Osteoblast (primary cell): ENCODE results near the gene ASPHD2. TPM values are rescaled to one million over a fixed set of nuclear protein-coding genes. Genes with fewer than 3 reads are reported as not detected.

Source experiments
- DNase-seq: peaks from one replicate; pipeline ENCODE4 v3.0.0; 2011; ENCODE audit warnings: low spot score, mixed read lengths; ENCODE audit not compliant: insufficient read length; ENCODE audit errors: missing footprints
- H2AFZ ChIP-seq: 2 replicates; pipeline ENCODE4 v1.6.0; 2011; ENCODE audit warnings: mild to moderate bottlenecking, low read length
- H3K27ac ChIP-seq: 2 replicates; pipeline ENCODE4 v1.5.1; 2011; ENCODE audit warnings: mild to moderate bottlenecking, low read depth, low read length, moderate library complexity
- H3K27me3 ChIP-seq: 2 replicates; pipeline ENCODE4 v1.6.0; 2012; ENCODE audit warnings: mild to moderate bottlenecking, control low read depth, inconsistent platforms, low read length, moderate library complexity; ENCODE audit not compliant: insufficient read depth
- H3K36me3 ChIP-seq: 2 replicates; pipeline ENCODE4 v1.5.1; 2011; ENCODE audit warnings: mild to moderate bottlenecking, low read length, control low read depth, moderate library complexity; ENCODE audit not compliant: insufficient read depth
- H3K4me1 ChIP-seq: 2 replicates; pipeline ENCODE4 v1.5.1; 2011; ENCODE audit warnings: mild to moderate bottlenecking, low read length, control low read depth, moderate library complexity; ENCODE audit not compliant: insufficient read depth
- H3K4me2 ChIP-seq: 2 replicates; pipeline ENCODE4 v1.6.0; 2011; ENCODE audit warnings: mild to moderate bottlenecking, low read length; ENCODE audit not compliant: insufficient read depth
- H3K4me3 ChIP-seq: fragments of 200-600 bp; sonication (generic); 3 replicates; pipeline ENCODE4 v1.5.1; 2012; ENCODE audit warnings: mild to moderate bottlenecking, low read length, inconsistent platforms; ENCODE audit not compliant: insufficient read depth
- H3K79me2 ChIP-seq: 2 replicates; pipeline ENCODE4 v1.6.0; 2012; ENCODE audit warnings: mild to moderate bottlenecking, low read length, control low read depth, inconsistent platforms; ENCODE audit not compliant: insufficient read depth
- H3K9me3 ChIP-seq: 2 replicates; pipeline ENCODE4 v1.5.1; 2011; ENCODE audit warnings: low read depth, low read length, control low read depth
- H4K20me1 ChIP-seq: 2 replicates; pipeline ENCODE4 v1.6.0; 2012; ENCODE audit warnings: mild to moderate bottlenecking, low read length, control low read depth; ENCODE audit not compliant: insufficient read depth
- CTCF ChIP-seq: IDR thresholded peaks from 2 replicates; pipeline ENCODE4 v1.5.1; 2011; ENCODE audit warnings: mild to moderate bottlenecking, low read depth, low read length, moderate library complexity; ENCODE audit errors: extremely low read depth
- total RNA-seq: library from RNA; depleted of rRNA; stranded (reverse); fragments of >200 nt; gene quantifications from 2 replicates; pipeline ENCODE4 v1.2.3, GENCODE V29; 2012

The ASPHD2 gene
- total RNA-seq, 1 donor, result 6.2 TPM

DNA sequence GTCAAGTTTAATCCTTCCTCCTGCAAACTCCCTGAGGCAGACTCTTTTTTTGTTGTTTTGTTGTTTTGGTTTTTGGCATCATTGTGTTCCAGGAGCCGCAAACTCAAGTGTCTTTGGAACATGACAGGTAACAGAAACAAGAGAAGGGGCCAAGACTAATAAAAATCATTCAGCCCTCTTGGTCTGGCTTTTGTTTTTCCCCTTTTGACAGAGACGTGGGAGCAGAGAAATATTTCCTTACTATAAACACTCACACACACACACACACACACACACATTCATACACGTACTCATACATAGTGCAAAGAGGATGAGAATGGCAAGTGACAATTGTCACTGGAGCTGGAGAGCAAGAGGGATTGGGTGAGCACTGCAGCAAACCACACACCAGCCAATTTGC, 10.4 kb upstream of the ASPHD2 start:
- Histone ChIP-seq H3K4me3 (no peak overlapping the region), H3K4me2 (no peak overlapping the region), H2AFZ (no peak overlapping the region), H3K9me3 (peaks cover 8% of the 10 kb centered on the region), H3K27me3 (peaks cover 30% of the 10 kb centered on the region), H4K20me1 (no peaks in the 10 kb centered on the region), H3K36me3 (no peaks in the 10 kb centered on the region), H3K4me1 (peaks cover 12% of the 10 kb centered on the region), H3K79me2 (no peaks in the 10 kb centered on the region), H3K27ac (no peak overlapping the region)
- TF ChIP-seq CTCF, result no peak
- no peak for DNase-seq

DNA sequence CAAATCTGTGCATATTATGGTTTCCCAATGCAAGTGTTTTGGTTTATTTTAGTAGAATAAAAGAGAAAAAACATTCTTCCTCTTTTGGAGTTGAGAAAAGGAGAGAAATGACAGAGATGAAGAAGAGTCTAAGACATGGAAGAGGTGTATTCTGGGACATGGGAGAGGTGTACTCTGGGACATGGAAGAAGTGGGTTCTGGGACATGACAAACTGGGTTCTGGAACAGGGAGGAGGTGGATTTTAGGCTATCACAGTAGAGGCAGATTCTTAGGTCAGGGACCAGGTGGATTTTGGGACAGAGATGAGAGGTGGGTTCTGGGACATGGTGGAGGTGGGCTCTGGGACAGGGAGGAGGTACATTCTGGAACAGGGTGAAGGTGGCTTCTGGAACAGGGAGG, 2.1 kb upstream of the ASPHD2 start:
- Histone ChIP-seq H3K79me2 (no peaks in the 10 kb centered on the region), H3K4me2 (no peak overlapping the region), H3K36me3 (no peaks in the 10 kb centered on the region), H4K20me1 (peaks cover 2% of the 10 kb centered on the region), H3K27me3 (peaks cover 22% of the 10 kb centered on the region), H3K27ac (no peak overlapping the region), H3K4me3 (no peak overlapping the region), H3K9me3 (peaks cover 8% of the 10 kb centered on the region), H2AFZ (no peak overlapping the region), H3K4me1 (peaks cover 5% of the 10 kb centered on the region)
- DNase-seq, result no peak
- no peak for TF ChIP-seq CTCF

DNA sequence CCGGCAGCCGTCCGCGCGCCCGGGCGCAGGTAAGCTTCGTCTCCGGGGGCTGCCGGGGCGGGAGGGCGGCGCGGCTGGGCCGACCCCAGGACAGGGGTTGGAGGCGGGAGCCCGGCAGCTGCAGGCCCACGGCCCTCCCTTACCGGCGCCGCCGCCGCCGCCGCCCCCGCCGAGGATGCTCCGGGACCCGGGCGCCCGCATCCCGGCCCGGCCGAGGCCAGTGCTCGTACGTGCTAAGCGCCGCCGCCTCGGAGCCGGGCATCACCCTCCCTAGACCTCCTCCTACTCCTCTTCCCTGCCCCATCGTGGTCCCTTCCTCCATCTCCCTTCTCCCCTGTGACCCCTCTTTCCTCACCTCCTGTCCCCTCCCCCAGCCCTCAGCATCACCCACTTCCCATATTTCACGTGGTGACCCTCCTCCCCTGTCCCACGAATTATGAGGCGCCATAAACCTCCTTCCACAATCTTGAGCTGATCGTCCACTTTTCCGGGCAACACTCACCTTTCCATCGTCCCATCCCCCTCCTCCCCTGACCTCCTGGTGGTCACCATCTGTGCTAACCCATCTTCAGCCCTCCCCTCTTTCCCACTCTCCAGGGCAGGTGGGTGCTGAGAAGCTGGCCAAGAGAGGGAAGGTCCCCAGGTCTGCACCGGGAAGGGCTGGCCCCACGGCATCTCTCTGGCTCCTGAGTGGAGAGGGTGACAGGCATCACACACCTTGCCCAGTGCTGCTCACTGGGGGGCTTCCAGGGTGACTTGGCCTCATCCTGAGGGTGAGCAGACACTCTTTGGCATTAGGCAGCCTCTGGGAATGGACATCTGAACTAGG, 612 bp downstream of the ASPHD2 start:
- Histone ChIP-seq H3K27ac (no peak overlapping the region), H4K20me1 (peaks cover 2% of the 10 kb centered on the region), H3K4me2 (peak overlapping the region; percentile 67), H3K4me3 (peak overlapping the region; percentile 91), H3K27me3 (peaks cover 22% of the 10 kb centered on the region), H3K4me1 (peaks cover 5% of the 10 kb centered on the region), H3K36me3 (no peaks in the 10 kb centered on the region), H2AFZ (peak overlapping the region; percentile 25), H3K9me3 (no peaks in the 10 kb centered on the region), H3K79me2 (no peaks in the 10 kb centered on the region)
- no peak for TF ChIP-seq CTCF
- no peak for DNase-seq

DNA sequence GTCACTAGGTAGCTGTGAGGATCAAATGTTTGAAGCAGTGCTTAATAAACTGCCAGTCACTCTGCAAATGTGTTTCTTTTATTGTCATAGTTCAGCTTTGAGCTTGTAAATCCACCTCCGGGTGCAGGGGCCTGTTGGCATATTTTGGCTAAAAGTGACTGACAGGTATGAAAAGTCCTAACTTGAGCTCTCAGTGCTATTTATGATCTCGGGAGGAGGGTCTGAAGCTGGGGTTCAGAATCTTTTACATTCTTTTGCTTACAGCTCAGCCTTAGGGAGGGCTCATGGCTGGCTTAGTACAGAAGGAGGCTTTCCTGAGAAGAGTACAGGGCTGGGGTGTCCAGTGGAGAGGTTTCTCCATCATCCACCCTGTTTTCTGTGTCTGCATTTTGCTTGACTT, 1.5 kb downstream of the ASPHD2 start:
- no peak overlapping the region for H3K4me3 ChIP-seq
- no peak for TF ChIP-seq CTCF
- H3K36me3 ChIP-seq, result no peaks in the 10 kb centered on the region
- H3K27me3 ChIP-seq, result peaks cover 18% of the 10 kb centered on the region
- no peaks in the 10 kb centered on the region for H3K79me2 ChIP-seq
- no peaks in the 10 kb centered on the region for H3K9me3 ChIP-seq
- H3K4me1 ChIP-seq, result peaks cover 5% of the 10 kb centered on the region
- H4K20me1 ChIP-seq, result peaks cover 2% of the 10 kb centered on the region
- DNase-seq, result no peak
- H3K4me2 ChIP-seq, result no peak overlapping the region
- H2AFZ ChIP-seq, result no peak overlapping the region
- H3K27ac ChIP-seq, result no peak overlapping the region
